Measurements from ENCODE around the gene PTPRT. TPM values are rescaled to one million over a fixed set of nuclear protein-coding genes. Genes with fewer than 3 reads are reported as not detected.

PTPRT gene
- total and polyA plus RNA-seq, 4 donors, result 0.03 to 0.19 (median 0.18) TPM; not detected in 1

DNA sequence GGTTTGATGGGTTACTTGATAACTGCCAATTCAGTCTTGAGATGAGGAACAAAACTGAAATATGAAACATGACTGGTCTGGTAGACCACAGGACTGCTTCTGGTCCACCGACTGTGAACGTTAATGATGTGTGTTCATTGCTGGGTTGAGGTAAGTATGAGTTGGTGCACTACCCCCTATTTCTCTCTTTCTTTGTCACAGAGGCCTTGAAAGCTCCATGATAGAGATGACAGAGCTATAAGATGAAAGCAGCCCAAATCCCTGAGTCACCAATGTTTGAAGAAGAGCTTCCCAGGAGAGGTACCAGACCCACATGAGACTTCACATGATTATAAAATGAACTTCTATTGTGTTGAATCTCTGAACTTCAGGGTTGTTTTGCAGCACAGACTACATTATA lies 555.5 kb downstream of the PTPRT start:
- Histone ChIP-seq H3K4me3 (ENCODE audit: low read length in 2 of 2) (no peak overlapping the region), H3K27me3 (ENCODE audit: control insufficient read depth in 1 of 2, insufficient read depth in 2 of 2, low read length in 1 of 2) (no peaks in the 10 kb centered on the region), H3K36me3 (ENCODE audit: control insufficient read depth in 1 of 2, insufficient read depth in 2 of 2, low read length in 1 of 2) (no peaks in the 10 kb centered on the region), H3K4me1 (ENCODE audit: control insufficient read depth in 1 of 2, insufficient read depth in 2 of 2, low read length in 2 of 2) (no peaks in the 10 kb centered on the region), H3K27ac (ENCODE audit: low read depth in 1 of 2, low read length in 2 of 2) (no peak overlapping the region), H3K9me3 (ENCODE audit: control insufficient read depth, low read length) (no peaks in the 10 kb centered on the region)
- no peak for DNase-seq
- intact Hi-C loops (cut with DNase I), result no loop called here
- 84 to 88% methylated on average over 2 of the region's 2 CpGs for WGBS, 2 donors
- ATAC-seq (ENCODE audit: low FRiP score), result no peak

DNA sequence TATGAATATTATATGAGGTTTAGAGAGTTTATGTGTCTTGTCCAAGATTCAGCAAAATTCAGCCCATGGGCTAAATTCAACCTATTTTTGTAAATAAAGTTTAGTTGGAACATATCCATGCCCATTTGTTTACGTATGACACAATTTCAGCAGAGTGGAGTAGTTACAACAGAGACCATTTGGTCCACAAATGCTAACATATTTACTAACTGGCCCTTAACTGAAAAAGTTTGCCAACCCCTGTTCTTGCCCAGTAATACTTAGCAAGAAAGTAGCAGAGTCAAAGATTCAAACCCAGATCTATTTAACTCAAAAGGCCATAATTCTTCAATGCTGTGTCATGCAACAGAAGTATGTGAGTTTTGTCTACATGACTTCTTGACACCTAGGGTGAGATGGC lies 561.0 kb downstream of the PTPRT start:
- ATAC-seq (ENCODE audit: low FRiP score) (no peak), DNase-seq (no peak)
- no peaks in the 10 kb centered on the region for H3K4me1 ChIP-seq (ENCODE audit: control insufficient read depth in 1 of 2, insufficient read depth in 2 of 2, low read length in 2 of 2)
- H3K4me3 ChIP-seq (ENCODE audit: low read length in 2 of 2), result no peak overlapping the region
- no peaks in the 10 kb centered on the region for H3K9me3 ChIP-seq (ENCODE audit: control insufficient read depth, low read length)
- H3K36me3 ChIP-seq (ENCODE audit: control insufficient read depth in 1 of 2, insufficient read depth in 2 of 2, low read length in 1 of 2), result no peaks in the 10 kb centered on the region
- H3K27ac ChIP-seq (ENCODE audit: low read depth in 1 of 2, low read length in 2 of 2), result no peak overlapping the region
- H3K27me3 ChIP-seq (ENCODE audit: control insufficient read depth in 1 of 2, insufficient read depth in 2 of 2, low read length in 1 of 2), result no peaks in the 10 kb centered on the region
- intact Hi-C loops (cut with DNase I), result loop anchor here in 1 of 2 donors (1.0 kb wide), 1 partner anchor 13 kb away; no protein-coding TSS in a partner anchor
- 50 to 77% methylated on average over 1 of the region's 1 CpG for WGBS, 2 donors

DNA sequence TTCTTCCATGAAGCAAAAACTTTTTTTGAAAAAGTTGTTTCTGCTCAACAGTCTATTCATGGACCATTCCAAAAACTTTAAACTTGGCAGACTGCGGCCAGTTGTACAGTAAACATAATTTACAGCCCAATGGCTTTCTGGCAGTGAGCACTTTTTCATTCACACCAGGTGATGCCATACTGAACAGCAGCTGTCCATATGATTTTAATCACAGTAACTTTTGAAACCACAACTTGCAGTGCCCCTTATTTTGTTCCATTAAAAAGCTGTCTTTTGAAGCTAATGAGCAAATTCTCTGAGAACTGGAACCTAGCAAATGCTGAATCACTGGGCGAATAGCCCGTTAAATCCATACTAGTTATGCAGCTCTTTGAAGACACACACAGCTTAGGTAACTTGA lies 576.6 kb downstream of the PTPRT start:
- no peaks in the 10 kb centered on the region for H3K36me3 ChIP-seq (ENCODE audit: control insufficient read depth in 1 of 2, insufficient read depth in 2 of 2, low read length in 1 of 2)
- no peak for DNase-seq
- H3K4me3 ChIP-seq (ENCODE audit: low read length in 2 of 2), result no peak overlapping the region
- intact Hi-C loops (cut with DNase I), result no loop called here
- no peak overlapping the region for H3K27ac ChIP-seq (ENCODE audit: low read depth in 1 of 2, low read length in 2 of 2)
- H3K4me1 ChIP-seq (ENCODE audit: control insufficient read depth in 1 of 2, insufficient read depth in 2 of 2, low read length in 2 of 2), result no peaks in the 10 kb centered on the region
- H3K9me3 ChIP-seq (ENCODE audit: control insufficient read depth, low read length), result no peaks in the 10 kb centered on the region
- no peak for ATAC-seq (ENCODE audit: low FRiP score)
- no peaks in the 10 kb centered on the region for H3K27me3 ChIP-seq (ENCODE audit: control insufficient read depth in 1 of 2, insufficient read depth in 2 of 2, low read length in 1 of 2)
- WGBS, 2 donors, result 60 to 61% methylated on average over 3 of the region's 3 CpGs

DNA sequence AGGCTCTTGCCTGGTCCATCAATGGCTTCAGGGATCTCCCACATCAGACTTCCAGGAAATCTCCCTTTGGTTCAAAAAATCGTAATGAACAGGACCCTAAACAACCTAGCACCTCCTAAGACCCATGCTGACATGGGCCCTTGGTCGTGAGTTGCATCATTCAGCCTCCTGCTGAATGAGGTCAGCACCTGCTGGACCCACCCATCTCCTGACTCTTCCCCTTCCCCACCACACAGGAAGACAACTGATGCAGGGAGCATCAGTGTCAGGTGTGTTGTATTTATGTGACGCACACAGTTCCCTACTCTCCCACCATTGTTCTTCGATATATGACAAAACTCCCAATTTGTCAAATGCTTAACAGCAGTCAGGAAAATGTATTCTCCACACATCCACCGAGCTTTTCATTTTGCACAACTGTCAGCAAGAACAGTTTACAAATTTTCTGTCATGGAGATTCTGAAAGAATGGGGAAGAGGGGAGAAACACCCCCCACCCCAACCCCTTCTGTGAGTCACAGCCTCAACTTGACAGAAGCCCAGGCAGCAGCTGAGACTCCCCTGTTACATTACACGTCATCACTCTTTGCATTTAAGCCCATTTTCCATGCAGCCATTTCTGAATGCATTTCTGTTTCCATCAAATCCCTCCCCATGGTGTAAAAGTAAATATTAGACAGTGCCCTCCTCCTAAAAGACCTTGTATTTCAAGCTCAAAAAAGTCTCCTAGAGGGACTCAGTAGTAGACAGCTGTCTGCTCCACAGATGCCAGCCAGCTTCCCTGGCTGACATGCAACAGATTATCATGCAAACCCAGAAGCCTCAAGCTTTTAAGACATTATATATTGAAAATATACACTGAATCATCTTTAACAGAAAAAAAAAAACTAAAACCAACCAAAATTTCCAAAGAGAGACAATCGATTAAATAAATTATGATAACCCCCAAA lies 577.5 kb downstream of the PTPRT start:
- no peak for ATAC-seq (ENCODE audit: low FRiP score)
- intact Hi-C loops (cut with DNase I), result no loop called here

DNA sequence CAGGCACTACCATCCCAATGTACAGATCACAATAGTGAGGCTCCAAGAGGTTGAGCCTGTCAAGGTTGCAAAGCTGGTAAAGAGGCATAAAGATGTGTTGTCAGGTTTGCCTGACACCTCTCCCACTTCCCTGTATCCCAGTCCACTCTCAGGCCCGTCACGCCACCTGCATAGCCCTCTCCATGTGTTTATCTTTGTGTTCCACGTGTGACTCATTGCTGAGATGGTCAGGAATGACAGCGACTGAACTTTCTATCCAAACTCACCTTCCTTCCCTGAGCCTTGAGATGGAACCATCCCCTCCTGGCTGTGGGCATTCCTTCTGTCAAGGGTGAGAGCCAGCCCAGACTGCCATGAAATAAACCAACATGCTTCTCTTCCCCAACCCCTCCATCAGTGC lies 578.3 kb downstream of the PTPRT start:
- H3K27me3 ChIP-seq (ENCODE audit: control insufficient read depth in 1 of 2, insufficient read depth in 2 of 2, low read length in 1 of 2), result no peaks in the 10 kb centered on the region
- H3K27ac ChIP-seq (ENCODE audit: low read depth in 1 of 2, low read length in 2 of 2), result no peak overlapping the region
- no peaks in the 10 kb centered on the region for H3K36me3 ChIP-seq (ENCODE audit: control insufficient read depth in 1 of 2, insufficient read depth in 2 of 2, low read length in 1 of 2)
- intact Hi-C loops (cut with DNase I), result no loop called here
- no peak overlapping the region for H3K4me3 ChIP-seq (ENCODE audit: low read length in 2 of 2)
- WGBS, 2 donors, result 83 to 89% methylated on average over 4 of the region's 4 CpGs
- no peaks in the 10 kb centered on the region for H3K9me3 ChIP-seq (ENCODE audit: control insufficient read depth, low read length)
- H3K4me1 ChIP-seq (ENCODE audit: control insufficient read depth in 1 of 2, insufficient read depth in 2 of 2, low read length in 2 of 2), result no peaks in the 10 kb centered on the region
- ATAC-seq (ENCODE audit: low FRiP score), result no peak
- DNase-seq, result no peak

More for the DNA sequence above, 577.5 kb downstream of the PTPRT start:
- Histone ChIP-seq H3K4me3 (ENCODE audit: low read length in 2 of 2) (no peak overlapping the region), H3K27me3 (ENCODE audit: control insufficient read depth in 1 of 2, insufficient read depth in 2 of 2, low read length in 1 of 2) (no peaks in the 10 kb centered on the region), H3K9me3 (ENCODE audit: control insufficient read depth, low read length) (no peaks in the 10 kb centered on the region), H3K4me1 (ENCODE audit: control insufficient read depth in 1 of 2, insufficient read depth in 2 of 2, low read length in 2 of 2) (no peaks in the 10 kb centered on the region), H3K27ac (ENCODE audit: low read depth in 1 of 2, low read length in 2 of 2) (no peak overlapping the region), H3K36me3 (ENCODE audit: control insufficient read depth in 1 of 2, insufficient read depth in 2 of 2, low read length in 1 of 2) (no peaks in the 10 kb centered on the region)
- DNase-seq, result no peak
- WGBS, 2 donors, result 70 to 73% methylated on average over 7 of the region's 7 CpGs

DNA sequence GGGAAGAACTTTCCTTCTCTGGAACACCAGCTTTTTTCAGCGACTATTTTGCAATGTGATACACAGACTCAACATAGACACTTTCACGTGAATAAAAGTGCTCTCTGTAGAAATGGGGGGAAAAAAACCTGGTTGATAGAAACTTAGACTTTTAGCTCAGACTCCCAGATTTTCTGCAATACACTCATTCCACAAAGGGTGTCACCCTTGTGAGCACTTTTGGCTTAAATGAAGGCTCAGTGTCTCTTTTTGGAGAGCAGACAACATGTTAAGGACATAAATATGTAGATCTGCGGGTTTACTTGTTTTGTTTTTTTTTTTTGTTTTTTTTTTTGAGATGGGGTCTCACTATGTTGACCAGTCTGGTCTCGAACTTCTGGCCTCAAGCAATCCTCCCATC lies 579.6 kb downstream of the PTPRT start:
- no peaks in the 10 kb centered on the region for H3K9me3 ChIP-seq (ENCODE audit: control insufficient read depth, low read length)
- no peaks in the 10 kb centered on the region for H3K4me1 ChIP-seq (ENCODE audit: control insufficient read depth in 1 of 2, insufficient read depth in 2 of 2, low read length in 2 of 2)
- intact Hi-C loops (cut with DNase I), result no loop called here
- H3K27ac ChIP-seq (ENCODE audit: low read depth in 1 of 2, low read length in 2 of 2), result no peak overlapping the region
- WGBS, 2 donors, result 81 to 89% methylated on average over 4 of the region's 4 CpGs
- H3K4me3 ChIP-seq (ENCODE audit: low read length in 2 of 2), result no peak overlapping the region
- no peaks in the 10 kb centered on the region for H3K36me3 ChIP-seq (ENCODE audit: control insufficient read depth in 1 of 2, insufficient read depth in 2 of 2, low read length in 1 of 2)
- ATAC-seq (ENCODE audit: low FRiP score) (no peak), DNase-seq (no peak)
- H3K27me3 ChIP-seq (ENCODE audit: control insufficient read depth in 1 of 2, insufficient read depth in 2 of 2, low read length in 1 of 2), result no peaks in the 10 kb centered on the region

DNA sequence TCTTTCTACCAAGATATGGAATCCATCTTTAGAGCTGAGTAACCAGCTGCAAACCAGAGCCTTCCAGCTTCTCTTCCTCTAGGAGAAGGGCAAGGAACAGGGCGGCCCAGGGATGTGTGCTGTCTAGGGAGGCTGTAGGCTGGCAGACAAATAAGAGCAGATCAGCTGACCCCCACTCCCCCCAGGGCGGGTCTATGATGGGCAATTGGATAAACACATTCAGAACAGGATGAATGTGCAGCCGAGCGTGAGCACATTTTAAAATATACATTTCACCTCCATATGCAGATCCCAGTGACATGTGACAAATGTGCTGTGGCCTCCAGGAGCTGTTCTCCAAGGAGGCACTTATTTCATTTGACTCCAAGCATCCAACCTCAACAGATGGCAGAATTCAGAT lies 580.1 kb downstream of the PTPRT start:
- Histone ChIP-seq H3K36me3 (ENCODE audit: control insufficient read depth in 1 of 2, insufficient read depth in 2 of 2, low read length in 1 of 2) (no peaks in the 10 kb centered on the region), H3K27me3 (ENCODE audit: control insufficient read depth in 1 of 2, insufficient read depth in 2 of 2, low read length in 1 of 2) (no peaks in the 10 kb centered on the region), H3K9me3 (ENCODE audit: control insufficient read depth, low read length) (no peaks in the 10 kb centered on the region), H3K4me3 (ENCODE audit: low read length in 2 of 2) (no peak overlapping the region), H3K4me1 (ENCODE audit: control insufficient read depth in 1 of 2, insufficient read depth in 2 of 2, low read length in 2 of 2) (no peaks in the 10 kb centered on the region), H3K27ac (ENCODE audit: low read depth in 1 of 2, low read length in 2 of 2) (no peak overlapping the region)
- intact Hi-C loops (cut with DNase I), result no loop called here
- WGBS, 2 donors, result 49 to 56% methylated on average over 4 of the region's 4 CpGs
- ATAC-seq (ENCODE audit: low FRiP score) (no peak), DNase-seq (no peak)

DNA sequence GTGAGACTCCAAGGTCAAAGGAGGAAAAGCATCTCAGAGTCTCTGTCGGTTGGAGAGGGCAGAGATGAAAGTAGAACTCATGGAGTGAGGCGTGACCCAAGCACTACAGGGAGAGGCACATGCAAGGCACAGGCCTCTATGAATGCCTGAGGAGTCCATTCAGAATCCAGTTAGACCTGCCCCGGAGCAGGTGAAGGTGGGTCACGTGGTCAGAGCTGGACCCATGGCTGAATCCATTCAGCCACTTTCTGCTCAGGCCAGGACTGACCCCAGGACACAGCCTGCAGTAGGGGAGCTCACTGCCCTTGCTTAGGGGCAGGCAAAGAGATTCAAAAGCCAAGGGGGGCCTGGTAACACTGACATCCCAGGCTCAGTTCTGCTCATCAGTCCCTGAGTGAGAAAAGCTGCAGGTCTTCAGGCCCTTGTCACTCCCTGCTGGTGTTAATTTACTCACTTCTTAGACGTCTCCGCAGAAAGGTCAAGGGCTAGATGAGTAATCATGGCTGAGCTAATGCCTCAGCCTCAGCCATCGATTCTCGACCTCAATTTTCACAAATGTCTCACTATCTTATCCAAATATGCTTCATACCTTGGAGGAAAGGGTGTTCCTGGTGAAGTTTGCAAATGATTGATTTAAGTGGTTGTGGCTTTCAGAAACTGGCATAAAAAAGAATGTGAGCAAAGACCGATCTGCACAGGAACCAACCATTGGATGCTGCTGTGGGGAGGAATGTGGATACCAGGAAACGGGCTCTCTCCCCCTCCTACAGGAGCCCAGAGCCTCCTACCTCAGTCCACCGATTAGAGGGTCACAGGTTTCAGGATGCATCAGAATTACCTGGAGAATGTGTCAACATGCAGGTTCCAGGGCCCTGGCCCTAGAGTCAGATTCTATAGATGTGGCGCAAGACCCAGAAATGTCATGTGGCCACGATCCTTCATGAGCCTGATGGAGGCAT lies 584.4 kb downstream of the PTPRT start:
- no peak for ATAC-seq (ENCODE audit: low FRiP score)
- Histone ChIP-seq H3K4me1 (ENCODE audit: control insufficient read depth in 1 of 2, insufficient read depth in 2 of 2, low read length in 2 of 2) (no peaks in the 10 kb centered on the region), H3K9me3 (ENCODE audit: control insufficient read depth, low read length) (no peaks in the 10 kb centered on the region), H3K27ac (ENCODE audit: low read depth in 1 of 2, low read length in 2 of 2) (no peak overlapping the region), H3K27me3 (ENCODE audit: control insufficient read depth in 1 of 2, insufficient read depth in 2 of 2, low read length in 1 of 2) (no peaks in the 10 kb centered on the region), H3K36me3 (ENCODE audit: control insufficient read depth in 1 of 2, insufficient read depth in 2 of 2, low read length in 1 of 2) (no peaks in the 10 kb centered on the region), H3K4me3 (ENCODE audit: low read length in 2 of 2) (no peak overlapping the region)
- no peak for DNase-seq
- intact Hi-C loops (cut with DNase I), result no loop called here
- WGBS, 2 donors, result 66 to 72% methylated on average over 13 of the region's 13 CpGs

All from aorta (tissue), 5 donors.